KG1 (cell line): ENCODE results near the gene DVL3.
"Not testable (repeated sequence)": the region's sequence is repeated elsewhere in the genome, so short reads cannot be mapped to it uniquely, and the experiment has no call there.

ENCODE experiments used
- DNase-seq: peaks from one replicate; lab custom pipeline; 2025; lab: John Stamatoyannopoulos, UW

The DVL3 gene

GRCh38 chr3:184154885-184155643, at the start of gene DVL3:
TSS of gene DVL3 (plus strand) at chr3:184155377. CDS start at chr3:184155636, 259 bp downstream.
- DNase-seq, result peak; percentile 19

- no peak for DNase-seq
These were observed 44.9 kb upstream of the DVL3 start for GRCh38 chr3:184110316-184110725.

- DNase-seq, result no peak
These were observed 39.2 kb upstream of the DVL3 start for GRCh38 chr3:184116017-184116416.

- no peak for DNase-seq
These were observed 37.5 kb upstream of the DVL3 start for GRCh38 chr3:184117636-184118035.

GRCh38 chr3:184121031-184121430, 34.1 kb upstream of the DVL3 start:
- not testable (repeated sequence) for DNase-seq

- DNase-seq, result no peak
These were observed 29.2 kb upstream of the DVL3 start for GRCh38 chr3:184126006-184126405.

- no peak for DNase-seq
These were observed 26.2 kb upstream of the DVL3 start for GRCh38 chr3:184129012-184129411.

- no peak for DNase-seq
These were observed 22.2 kb upstream of the DVL3 start for GRCh38 chr3:184132945-184133344.

GRCh38 chr3:184133840-184134745, 21.1 kb upstream of the DVL3 start:
- DNase-seq, result peak; percentile 48

- no peak for DNase-seq
These were observed 20.4 kb upstream of the DVL3 start for GRCh38 chr3:184134746-184135148.

- peak; percentile 81 for DNase-seq
These were observed 19.8 kb upstream of the DVL3 start, which contains the start of gene EIF2B5 for GRCh38 chr3:184135149-184135910. TSS of gene EIF2B5 (plus strand) at chr3:184135358. CDS start at chr3:184135386, 28 bp downstream.

- no peak for DNase-seq
These were observed 19.3 kb upstream of the DVL3 start for GRCh38 chr3:184135911-184136260.

- no peak for DNase-seq
These were observed 14.7 kb upstream of the DVL3 start for GRCh38 chr3:184140436-184140835.

GRCh38 chr3:184142199-184142598, 13.0 kb upstream of the DVL3 start:
- no peak for DNase-seq

- DNase-seq, result no peak
These were observed 11.8 kb upstream of the DVL3 start for GRCh38 chr3:184143327-184143726.

- no peak for DNase-seq
These were observed 10.7 kb upstream of the DVL3 start for GRCh38 chr3:184144505-184144904.

GRCh38 chr3:184145111-184145524, 10.1 kb upstream of the DVL3 start:
- no peak for DNase-seq

- DNase-seq, result no peak
These were observed 9.4 kb upstream of the DVL3 start for GRCh38 chr3:184145751-184146270.

GRCh38 chr3:184148076-184148475, 7.1 kb upstream of the DVL3 start:
- DNase-seq, result no peak

- DNase-seq, result no peak
These were observed 6.1 kb upstream of the DVL3 start for GRCh38 chr3:184149123-184149522.

GRCh38 chr3:184149770-184150169, 5.4 kb upstream of the DVL3 start:
- DNase-seq, result not testable (repeated sequence)
